PC-9 (cell line): Measurements from ENCODE around the gene TERC. TPM values are rescaled to one million over a fixed set of nuclear protein-coding genes. Genes with fewer than 3 reads are reported as not detected.

Source experiments
- BruUV-seq: library from RNA; stranded (reverse); fragments of 400-500 nt; replicated peaks from 2 replicates; lab custom pipeline; 2021; lab: Mats Ljungman, UMichigan
- CTCF ChIA-PET: fragments of 300-600 bp; sonication (Branson Sonifier 250); formaldehyde crosslinking; loops from one replicate; lab custom pipeline; 2022; ENCODE audit warnings: antibody characterized with exemption; lab: Charles Lee
- POLR2A ChIA-PET: fragments of 300-600 bp; sonication (Branson Sonifier 250); formaldehyde crosslinking; loops from one replicate; lab custom pipeline; 2022; ENCODE audit warnings: antibody characterized with exemption; ENCODE audit not compliant: unreplicated experiment; lab: Charles Lee
- DNase-seq, 2 experiments: peaks; one replicate each; pipeline versions ENCODE4 v3.0.0 to v3.0.0-alpha.2; 2015 to 2022; ENCODE audit warnings: mixed read lengths in 1 of 2
- H2AFZ ChIP-seq: fragments of 200-600 bp; sonication (generic); 2 replicates; pipeline ENCODE4 v1.8.1; 2017; ENCODE audit warnings: antibody characterized with exemption
- H3F3A ChIP-seq: fragments of 200-600 bp; sonication (generic); 2 replicates; pipeline ENCODE4 v1.8.1; 2017; ENCODE audit warnings: antibody characterized with exemption, mild to moderate bottlenecking, low read depth; ENCODE audit not compliant: insufficient read depth
- H3K27ac ChIP-seq: fragments of 200-600 bp; sonication (generic); 2 replicates; pipeline ENCODE4 v1.6.1; 2016; ENCODE audit warnings: mixed run types
- H3K27me3 ChIP-seq: fragments of 200-600 bp; sonication (generic); 2 replicates; pipeline ENCODE4 v1.6.1; 2016; ENCODE audit warnings: low read depth, mixed run types; ENCODE audit not compliant: insufficient read depth
- H3K36me3 ChIP-seq: fragments of 200-600 bp; sonication (generic); 2 replicates; pipeline ENCODE4 v1.6.1; 2016; ENCODE audit warnings: low read depth, mixed run types
- H3K4me1 ChIP-seq: fragments of 200-600 bp; sonication (generic); replicated peaks from 2 replicates; pipeline ENCODE4 v1.6.1; 2016; ENCODE audit warnings: mixed run types; ENCODE audit not compliant: insufficient read depth
- H3K4me2 ChIP-seq: fragments of 200-600 bp; sonication (generic); 2 replicates; pipeline ENCODE4 v1.6.1; 2017; ENCODE audit warnings: mixed run types
- H3K4me3 ChIP-seq: fragments of 200-600 bp; sonication (generic); 2 replicates; pipeline ENCODE4 v1.6.1; 2016; ENCODE audit warnings: mixed run types
- H3K79me2 ChIP-seq: fragments of 200-600 bp; sonication (generic); 2 replicates; pipeline ENCODE4 v1.6.1; 2017; ENCODE audit warnings: low read depth, mixed run types
- H3K9me2 ChIP-seq: fragments of 200-600 bp; sonication (generic); 2 replicates; pipeline ENCODE4 v1.8.1; 2017; ENCODE audit warnings: mild to moderate bottlenecking; ENCODE audit not compliant: insufficient read depth
- H3K9me3 ChIP-seq: fragments of 200-600 bp; sonication (generic); 2 replicates; pipeline ENCODE4 v1.8.1; 2016; ENCODE audit warnings: low read depth; ENCODE audit not compliant: insufficient read depth
- H4K20me1 ChIP-seq: fragments of 200-600 bp; sonication (generic); 2 replicates; pipeline ENCODE4 v1.8.1; 2017; ENCODE audit not compliant: insufficient read depth
- CTCF ChIP-seq: fragments of 200-600 bp; sonication (generic); conservative IDR thresholded peaks from 2 replicates; pipeline ENCODE4 v1.6.1; 2017; ENCODE audit warnings: mixed run types, antibody characterized with exemption, mild to moderate bottlenecking, moderate library complexity
- EZH2 ChIP-seq: fragments of 200-600 bp; sonication (generic); IDR thresholded peaks from 2 replicates; pipeline ENCODE4 v1.8.0; 2017; ENCODE audit warnings: antibody characterized with exemption, low read depth
- intact Hi-C: fragments of 100-400 bp; cut with micrococcal nuclease; formaldehyde crosslinking; loops from one replicate; pipeline ENCODE4 v1.10.0; 2022; ENCODE audit not compliant: unreplicated experiment
- total RNA-seq: library from RNA; stranded (reverse); gene quantifications from 2 replicates; pipeline ENCODE4 v1.2.3, GENCODE V29; 2021

TERC gene
- total RNA-seq, 1 experiment from 2014 or later = 22.7 TPM

GRCh38 chr3:169751875-169752274, 13.0 kb downstream of the TERC start:
- Histone ChIP-seq H4K20me1 (no peaks in the 10 kb centered on the region), H3K9me3 (no peaks in the 10 kb centered on the region), H2AFZ (no peak overlapping the region), H3K9me2 (no peaks in the 10 kb centered on the region; the same call in 1 of the 2 replicates), H3K4me1 (no peaks in the 10 kb centered on the region), H3K4me3 (no peak overlapping the region), H3K79me2 (no peaks in the 10 kb centered on the region), H3K27me3 (no peaks in the 10 kb centered on the region; the same call in 1 of the 2 replicates), H3K36me3 (no peaks in the 10 kb centered on the region), H3K27ac (no peak overlapping the region), H3F3A (no peaks in the 10 kb centered on the region), H3K4me2 (no peak overlapping the region)
- BruUV-seq = no TSS peak
- POLR2A ChIA-PET = no interaction called here
- no peak for DNase-seq
- intact Hi-C loops = no loop called here
- no peak for TF ChIP-seq EZH2
- TF ChIP-seq CTCF = no peak
- CTCF ChIA-PET = no interaction called here

- Histone ChIP-seq H3K9me2 (no peaks in the 10 kb centered on the region), H3K4me2 (no peak overlapping the region), H3K9me3 (no peaks in the 10 kb centered on the region), H3K79me2 (no peaks in the 10 kb centered on the region), H3K36me3 (no peaks in the 10 kb centered on the region), H3K27ac (no peak overlapping the region), H3K4me1 (no peaks in the 10 kb centered on the region), H2AFZ (no peak overlapping the region), H3F3A (no peaks in the 10 kb centered on the region), H3K27me3 (no peaks in the 10 kb centered on the region; the same call in 1 of the 2 replicates), H4K20me1 (no peaks in the 10 kb centered on the region), H3K4me3 (no peak overlapping the region)
- ChIA-PET POLR2A (no interaction called here), CTCF (no interaction called here)
- no TSS peak for BruUV-seq
- TF ChIP-seq CTCF (no peak), EZH2 (no peak)
- intact Hi-C loops = no loop called here
- DNase-seq = no peak
Measured at GRCh38 chr3:169750665-169751064, 14.2 kb downstream of the TERC start.

GRCh38 chr3:169748670-169749069, 16.2 kb downstream of the TERC start:
- ChIA-PET CTCF (interaction anchor here (0.6 kb wide), 1 partner anchor 10 kb away, joined by 4 read pairs; no protein-coding TSS in a partner anchor), POLR2A (no interaction called here)
- no peak for DNase-seq
- H3K4me3 ChIP-seq = no peak overlapping the region
- H3K9me2 ChIP-seq = no peaks in the 10 kb centered on the region
- TF ChIP-seq EZH2 (no peak), CTCF (no peak)
- no peaks in the 10 kb centered on the region for H3K9me3 ChIP-seq
- H3K27ac ChIP-seq = no peak overlapping the region
- H3K79me2 ChIP-seq = no peaks in the 10 kb centered on the region
- no peaks in the 10 kb centered on the region; the same call in 1 of the 2 replicates for H3K27me3 ChIP-seq
- no peaks in the 10 kb centered on the region for H3F3A ChIP-seq
- BruUV-seq = no TSS peak
- intact Hi-C loops = loop anchor here (10.0 kb wide), 2 partner anchors 704 to 794 kb away; no protein-coding TSS in a partner anchor
- no peaks in the 10 kb centered on the region for H3K36me3 ChIP-seq
- no peaks in the 10 kb centered on the region for H4K20me1 ChIP-seq
- H3K4me2 ChIP-seq = no peak overlapping the region
- H2AFZ ChIP-seq = no peak overlapping the region
- no peaks in the 10 kb centered on the region for H3K4me1 ChIP-seq
